Stimulated activated CD4-positive, alpha-beta T cell treated with anti-CD3 and anti-CD28 coated beads, TNF-alpha, amount 100 ng/mL, for 48 hours (primary cell): ENCODE measurements around the gene MRPL55.

ENCODE experiments used
- DNase-seq, 3 donors: peaks; one replicate each; pipeline ENCODE4 v3.0.0-alpha.2; 2020; ENCODE audit warnings: low read depth in 3 of 3

Gene MRPL55

DNA sequence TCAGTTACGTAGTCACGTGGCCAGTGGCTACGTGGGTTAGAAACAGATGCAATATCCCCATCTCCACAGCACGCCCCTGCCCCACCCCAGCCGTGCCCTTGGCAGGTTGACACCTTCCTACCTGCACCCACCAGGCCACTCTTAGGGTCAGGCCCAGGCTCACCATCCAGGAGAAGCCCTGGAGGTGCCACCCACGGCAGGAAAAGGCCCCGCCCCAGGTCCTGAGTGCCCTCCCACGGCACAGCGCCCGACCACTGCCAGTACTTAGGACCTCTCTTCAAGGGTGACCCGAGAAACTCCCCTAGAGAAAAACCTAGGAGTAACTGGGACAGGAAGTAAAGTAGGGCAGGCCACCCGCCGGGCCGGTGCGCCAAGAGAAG lies 7.5 kb downstream of the MRPL55 start:
- no peak for DNase-seq

DNA sequence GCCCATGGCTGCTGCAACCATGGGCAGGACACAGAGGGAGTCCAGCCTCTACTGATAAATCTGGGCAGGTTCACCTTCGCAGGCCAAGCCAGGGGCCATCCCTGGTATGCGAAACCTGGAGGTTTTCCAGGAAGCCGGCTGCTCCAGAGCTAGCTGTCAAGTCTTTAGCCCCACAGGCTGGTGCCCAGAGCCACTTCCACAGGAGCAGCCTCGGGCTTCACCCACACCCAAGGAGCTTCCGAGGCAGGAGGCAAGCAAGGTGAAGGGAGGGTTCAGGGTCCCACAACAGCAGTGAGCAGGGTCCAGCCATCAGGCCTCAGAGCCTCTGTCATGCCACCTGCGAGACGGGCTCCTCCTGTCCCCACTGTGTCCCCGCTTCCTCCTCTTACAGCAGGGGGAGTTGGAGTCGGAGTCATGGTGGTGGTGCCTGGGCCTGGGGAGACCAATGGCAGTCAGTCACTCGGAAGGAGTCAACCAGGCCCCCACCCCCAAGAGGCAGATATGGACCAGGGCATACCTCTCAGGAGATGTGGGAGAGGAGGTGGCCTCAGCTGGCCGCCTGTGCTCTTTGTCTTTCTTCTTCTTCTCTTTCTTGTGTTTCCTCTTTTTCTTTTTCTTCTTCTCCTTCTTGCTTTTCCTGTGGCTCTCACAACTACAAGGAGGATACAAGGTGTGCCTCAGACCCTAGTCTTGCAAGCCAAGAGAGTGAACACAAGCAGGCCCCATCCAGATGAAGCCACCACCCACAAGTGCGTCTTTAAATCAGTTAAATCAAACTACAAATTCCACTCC lies 8.1 kb downstream of the MRPL55 start:
- DNase-seq: no peak

DNA sequence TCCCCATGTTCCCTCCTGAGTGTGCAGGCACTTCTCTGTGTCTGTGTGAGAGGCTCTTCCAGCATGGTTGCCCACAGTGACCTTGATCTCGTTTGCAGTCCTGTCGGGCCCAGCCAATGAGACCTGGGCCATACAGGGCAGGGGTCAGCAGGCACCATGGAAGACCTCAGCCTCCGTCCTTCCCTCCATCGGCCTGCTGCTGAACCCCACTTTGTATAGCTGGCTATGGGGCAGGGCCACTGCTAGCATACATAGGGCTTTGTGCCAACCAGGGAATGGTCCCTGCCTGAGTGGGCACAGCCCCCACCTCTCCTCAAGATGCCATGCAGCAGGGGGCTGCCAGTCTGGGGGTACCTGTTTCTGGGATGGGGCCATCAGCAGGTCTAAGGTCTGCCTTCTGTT lies 9.8 kb downstream of the MRPL55 start:
- no peak for DNase-seq

DNA sequence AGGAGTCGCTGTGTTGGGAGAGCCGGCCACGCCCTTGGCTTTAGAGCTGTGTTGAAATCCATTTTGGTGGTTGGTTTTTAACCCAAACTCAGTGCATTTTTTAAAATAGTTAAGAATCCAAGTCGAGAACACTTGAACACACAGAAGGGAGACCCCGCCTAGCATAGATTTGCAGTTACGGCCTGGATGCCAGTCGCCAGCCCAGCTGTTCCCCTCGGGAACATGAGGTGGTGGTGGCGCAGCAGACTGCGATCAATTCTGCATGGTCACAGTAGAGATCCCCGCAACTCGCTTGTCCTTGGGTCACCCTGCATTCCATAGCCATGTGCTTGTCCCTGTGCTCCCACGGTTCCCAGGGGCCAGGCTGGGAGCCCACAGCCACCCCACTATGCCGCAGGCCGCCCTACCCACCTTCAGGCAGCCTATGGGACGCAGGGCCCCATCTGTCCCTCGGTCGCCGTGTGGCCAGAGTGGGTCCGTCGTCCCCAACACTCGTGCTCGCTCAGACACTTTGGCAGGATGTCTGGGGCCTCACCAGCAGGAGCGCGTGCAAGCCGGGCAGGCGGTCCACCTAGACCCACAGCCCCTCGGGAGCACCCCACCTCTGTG lies 10.7 kb downstream of the MRPL55 start:
- no peak for DNase-seq

DNA sequence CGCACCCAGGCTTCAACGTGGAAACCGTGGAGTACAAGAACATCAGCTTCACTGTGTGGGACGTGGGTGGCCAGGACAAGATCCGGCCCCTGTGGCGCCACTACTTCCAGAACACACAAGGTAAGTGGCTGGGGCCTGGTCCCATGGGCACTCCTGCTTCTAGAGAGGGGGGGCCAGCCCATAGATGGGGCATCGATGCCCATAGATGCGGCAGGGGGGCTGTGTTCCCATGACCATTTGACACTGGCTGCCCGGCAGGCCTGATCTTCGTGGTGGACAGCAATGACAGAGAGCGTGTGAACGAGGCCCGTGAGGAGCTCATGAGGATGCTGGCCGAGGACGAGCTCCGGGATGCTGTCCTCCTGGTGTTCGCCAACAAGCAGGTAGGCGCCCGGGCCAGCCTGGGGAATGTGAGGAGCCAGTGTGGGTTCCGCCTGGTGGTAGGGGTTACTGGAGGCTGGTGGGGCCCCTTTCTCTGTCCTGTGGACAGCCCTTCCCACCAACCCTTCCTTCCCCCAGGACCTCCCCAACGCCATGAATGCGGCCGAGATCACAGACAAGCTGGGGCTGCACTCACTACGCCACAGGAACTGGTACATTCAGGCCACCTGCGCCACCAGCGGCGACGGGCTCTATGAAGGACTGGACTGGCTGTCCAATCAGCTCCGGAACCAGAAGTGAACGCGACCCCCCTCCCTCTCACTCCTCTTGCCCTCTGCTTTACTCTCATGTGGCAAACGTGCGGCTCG lies 11.6 kb downstream of the MRPL55 start:
- no peak for DNase-seq

DNA sequence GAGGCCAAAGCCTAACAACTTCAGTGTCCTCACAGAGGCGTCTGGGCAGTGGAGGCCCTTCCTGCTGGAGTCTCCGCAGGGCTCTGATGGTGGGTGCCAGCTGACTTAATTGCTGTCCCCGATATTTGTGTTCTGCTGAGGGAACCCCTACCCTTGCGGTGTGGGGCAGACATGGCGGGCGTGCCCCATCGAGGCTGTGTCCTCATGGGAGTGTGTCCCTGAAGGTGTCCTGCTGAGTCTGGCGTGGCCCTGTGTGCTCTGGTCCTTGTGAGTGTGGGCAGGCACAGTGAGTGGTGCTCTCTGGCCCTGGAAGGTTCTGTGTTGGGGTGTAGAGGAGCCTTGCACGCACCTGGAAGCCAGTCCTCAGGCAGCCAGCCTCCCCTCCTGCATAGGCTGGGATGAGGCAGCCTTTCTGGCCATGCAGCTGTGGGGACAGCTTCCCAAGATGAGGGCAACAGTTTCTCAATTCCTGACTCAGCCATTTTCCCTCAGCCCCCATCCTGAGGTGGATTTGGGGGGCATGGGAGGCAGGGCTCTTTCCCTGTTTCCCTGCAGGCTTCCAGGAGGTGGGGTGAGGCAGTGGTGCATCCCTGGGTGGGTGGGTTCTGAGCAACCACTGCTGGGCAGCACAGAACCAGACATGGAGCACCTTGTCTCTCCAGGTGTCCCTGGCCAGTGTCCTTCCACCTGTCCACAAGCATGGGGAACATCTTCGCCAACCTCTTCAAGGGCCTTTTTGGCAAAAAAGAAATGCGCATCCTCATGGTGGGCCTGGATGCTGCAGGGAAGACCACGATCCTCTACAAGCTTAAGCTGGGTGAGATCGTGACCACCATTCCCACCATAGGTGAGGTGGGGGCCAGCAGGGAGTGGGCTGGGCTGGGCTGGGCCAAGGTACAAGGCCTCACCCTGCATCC lies 12.4 kb downstream of the MRPL55 start:
- no peak for DNase-seq

DNA sequence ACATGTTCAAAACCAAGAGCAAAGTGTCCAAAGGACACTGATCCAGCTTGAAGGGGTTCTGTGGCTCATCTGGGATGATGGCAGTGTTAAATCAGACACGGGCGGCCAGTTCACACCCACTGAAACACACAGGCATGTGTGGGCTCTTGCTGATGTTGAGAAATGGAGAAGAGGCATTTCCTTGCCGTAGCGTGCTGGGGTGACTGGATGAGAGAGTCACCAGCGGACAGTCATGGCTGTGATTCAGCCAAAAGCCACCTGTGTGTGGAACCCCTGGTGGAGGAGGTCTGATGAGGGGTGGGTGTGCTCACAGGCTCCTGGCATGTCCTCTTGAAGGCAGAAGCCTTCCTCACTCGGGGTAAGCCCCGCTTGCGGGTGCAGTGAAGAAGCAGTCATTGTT lies 13.2 kb downstream of the MRPL55 start:
- no peak for DNase-seq

DNA sequence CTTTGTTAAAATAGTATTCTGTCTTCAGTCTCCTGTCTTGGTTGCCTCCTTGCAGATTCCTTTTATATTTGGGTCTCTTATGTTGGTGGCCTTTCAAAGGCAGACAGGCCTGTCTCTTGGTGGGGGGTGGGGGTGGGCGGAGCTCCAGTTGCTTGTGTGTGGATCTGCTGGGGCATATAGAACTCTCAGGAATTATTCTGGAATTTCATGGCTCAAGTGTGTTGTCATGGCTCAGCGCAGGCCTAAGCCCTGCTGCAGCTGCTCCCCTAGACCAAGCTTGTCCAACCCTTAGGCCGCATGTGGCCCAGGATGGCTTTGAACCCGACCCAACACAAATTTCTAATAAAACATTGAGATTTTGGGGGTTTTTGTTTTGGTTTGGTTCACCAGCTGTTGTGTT lies 13.9 kb downstream of the MRPL55 start:
- no peak for DNase-seq

DNA sequence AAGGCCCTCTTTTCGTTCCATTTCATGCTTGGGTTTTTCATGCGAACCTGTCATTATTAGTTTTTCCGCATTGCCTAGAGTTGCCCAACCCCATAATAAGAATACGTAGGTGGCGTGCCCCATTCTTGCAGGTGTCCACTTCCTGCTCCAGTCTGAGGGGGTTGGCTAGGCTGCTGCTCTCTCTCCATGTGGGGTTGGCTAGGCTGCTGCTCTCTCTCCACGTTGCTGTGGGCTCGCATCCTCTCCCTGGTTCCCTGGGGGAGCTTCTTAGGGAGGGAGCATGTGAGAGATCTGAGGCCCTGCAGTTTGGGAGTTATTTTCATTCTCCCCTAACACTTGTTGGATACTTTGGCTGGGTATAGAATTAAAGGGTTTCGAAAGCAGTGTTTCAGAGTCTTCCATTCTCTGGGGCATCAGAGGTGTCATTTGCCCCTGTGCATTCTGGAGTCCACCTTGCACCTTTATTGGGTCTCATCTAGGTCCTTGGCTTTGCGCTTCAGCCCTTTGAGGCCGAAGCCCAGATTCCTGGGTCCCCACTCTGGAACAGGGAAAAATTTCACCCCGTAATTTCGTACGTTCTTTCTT lies 14.6 kb downstream of the MRPL55 start:
- DNase-seq: no peak

DNA sequence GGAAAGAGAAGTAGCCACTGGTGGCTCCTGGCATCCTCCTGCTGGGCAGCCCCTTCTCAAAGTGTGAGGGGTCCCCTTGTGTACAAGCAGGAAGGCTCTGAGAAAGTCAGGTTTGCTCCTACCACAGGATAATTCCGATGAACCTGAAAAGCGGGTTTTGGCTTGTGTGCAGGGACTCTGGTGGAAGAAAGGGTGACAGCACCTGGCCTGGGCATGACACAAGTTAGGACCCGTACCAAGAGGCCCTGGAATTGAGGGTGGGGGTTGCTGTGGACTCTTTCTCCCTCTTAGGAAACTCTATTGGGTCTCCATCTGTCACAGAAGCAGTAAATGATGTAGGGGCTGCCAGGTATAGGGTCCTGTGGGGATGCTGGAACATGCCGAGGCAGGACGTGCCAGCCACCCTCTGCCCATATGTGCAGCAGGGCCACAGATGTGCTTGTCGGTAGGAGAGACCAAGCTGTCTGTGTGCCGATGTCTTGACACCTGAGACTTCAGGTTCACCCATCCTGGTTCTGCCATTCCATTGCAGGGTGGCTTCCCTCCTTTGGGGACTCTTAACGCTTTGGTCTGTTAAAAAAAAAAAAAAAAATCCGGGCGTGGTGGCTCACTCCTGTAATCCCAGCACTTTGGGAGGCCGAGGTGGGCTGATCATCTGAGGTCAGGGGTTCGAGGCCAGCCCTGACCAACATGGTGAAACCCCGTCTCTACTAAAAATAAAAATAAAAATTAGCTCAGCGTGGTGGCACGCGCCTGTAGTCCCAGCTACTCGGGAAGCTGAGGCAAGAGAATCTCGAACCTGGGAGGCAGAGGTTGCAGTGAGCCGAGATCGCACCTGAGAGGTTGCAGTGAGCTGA lies 15.8 kb downstream of the MRPL55 start:
- DNase-seq: no peak

DNA sequence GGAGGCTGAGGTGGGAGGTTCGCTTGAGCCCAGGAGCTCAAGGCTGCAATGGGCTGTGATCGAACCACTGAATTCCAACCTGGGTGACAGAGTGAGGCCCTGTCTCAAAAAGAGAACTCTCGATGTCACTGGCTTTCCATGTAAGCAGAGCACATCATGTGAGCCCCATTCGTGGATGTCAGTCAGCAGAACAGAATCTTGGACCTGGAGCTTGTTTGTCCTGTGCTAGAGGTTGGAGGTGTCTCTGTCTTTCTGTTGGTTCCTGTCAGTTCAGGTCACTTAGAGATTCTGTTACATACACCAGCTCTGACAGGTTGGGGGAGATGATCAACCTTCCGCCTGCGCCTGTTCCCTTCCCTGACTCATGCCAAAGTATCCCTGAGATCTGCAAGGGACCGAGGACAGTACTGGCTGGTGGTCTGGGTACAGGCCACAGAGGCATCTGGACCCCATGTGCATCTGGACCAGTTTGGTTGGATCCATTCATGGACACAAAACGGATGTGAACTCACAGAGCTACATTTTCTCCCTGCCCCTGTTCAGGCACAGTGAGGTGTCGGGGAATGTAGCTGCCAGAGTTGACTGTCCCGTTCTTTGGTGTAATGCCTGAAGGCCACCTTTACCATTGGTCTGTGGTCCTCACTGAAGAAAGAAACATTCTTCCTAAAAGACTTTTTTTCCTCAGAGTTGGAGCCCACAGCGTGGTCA lies 16.6 kb downstream of the MRPL55 start:
- no peak for DNase-seq

DNA sequence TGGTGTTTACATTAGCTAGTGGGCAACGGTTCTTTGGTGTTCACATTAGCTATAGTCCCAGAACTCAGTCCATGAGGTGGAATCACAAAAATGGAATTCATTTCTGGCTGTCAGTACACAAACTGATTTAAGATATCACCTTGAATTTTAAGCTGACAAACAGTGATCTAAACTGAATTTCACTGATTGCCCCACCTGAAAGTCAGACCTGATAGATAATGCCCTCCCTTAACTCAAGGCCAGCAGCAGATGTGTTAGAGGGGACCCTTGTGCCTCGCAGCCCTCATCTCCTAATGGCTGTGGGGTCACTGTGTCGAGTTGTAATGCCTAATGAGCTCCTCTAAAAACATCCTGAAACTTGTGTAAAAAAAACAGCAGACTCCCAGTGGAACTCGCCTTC lies 18.0 kb downstream of the MRPL55 start:
- no peak for DNase-seq

DNA sequence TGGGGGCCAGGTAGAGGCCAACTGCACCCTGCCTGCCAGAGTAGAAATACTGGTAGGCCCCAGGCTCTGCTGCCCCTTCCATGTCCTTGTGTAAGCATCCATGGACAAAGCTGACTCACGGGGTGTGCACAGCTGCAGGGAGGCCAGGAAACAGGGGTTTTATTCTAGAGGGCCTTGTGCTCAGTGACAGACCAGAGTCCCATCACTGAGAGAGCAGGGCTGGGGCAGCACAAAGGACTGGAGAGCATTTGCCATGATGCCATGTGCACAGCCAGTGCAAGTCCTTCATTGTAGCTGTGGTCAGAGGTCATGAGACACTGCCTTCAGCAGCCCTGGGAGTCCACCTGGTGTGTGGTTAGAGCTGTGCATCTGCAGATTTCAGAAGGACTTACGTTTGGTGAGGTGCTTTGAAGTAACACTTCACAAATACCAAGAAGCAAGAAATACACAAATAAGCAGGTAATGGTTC lies 18.5 kb downstream of the MRPL55 start:
- DNase-seq: no peak

DNA sequence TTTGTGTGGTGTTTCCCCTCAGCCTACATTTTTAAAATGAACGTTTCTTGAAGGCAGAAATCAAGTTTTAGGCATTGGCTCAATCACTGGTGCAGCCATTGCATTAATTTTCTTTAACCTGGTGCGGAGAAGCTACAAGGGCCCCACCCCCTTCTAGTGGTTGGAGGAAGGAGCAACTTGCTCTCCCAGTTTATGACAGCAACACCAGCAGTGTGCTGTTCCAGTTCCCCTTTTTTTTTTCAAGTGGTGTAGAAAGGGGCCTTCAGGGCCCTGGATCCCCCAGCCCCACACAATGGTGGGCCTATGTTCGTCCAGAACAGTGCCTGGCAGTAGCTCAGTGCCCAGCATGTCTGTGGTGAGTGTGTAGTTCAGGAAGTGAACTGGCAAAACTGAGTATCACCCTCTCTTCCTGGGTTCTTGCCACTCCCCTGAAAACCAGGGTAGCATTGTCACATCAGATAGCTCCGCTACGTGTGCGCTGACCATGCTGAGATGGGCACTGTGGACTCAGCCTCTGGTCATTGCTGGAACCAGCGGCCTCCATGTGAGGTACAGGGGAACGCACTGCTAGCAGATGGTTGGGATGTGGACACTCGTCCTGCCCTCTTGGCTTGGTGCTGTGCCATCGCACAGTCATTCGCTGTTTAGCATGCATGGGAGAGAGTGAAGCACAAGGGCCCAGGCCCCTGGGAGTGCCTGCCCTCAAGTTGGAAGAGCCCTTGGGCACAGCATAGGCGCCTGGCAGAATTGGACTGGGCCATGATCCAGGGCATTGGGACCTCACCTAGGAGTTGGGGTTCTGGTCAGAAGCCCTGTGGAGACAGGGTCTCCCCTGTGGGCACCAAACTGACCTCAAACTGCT lies 19.3 kb downstream of the MRPL55 start:
- no peak for DNase-seq

DNA sequence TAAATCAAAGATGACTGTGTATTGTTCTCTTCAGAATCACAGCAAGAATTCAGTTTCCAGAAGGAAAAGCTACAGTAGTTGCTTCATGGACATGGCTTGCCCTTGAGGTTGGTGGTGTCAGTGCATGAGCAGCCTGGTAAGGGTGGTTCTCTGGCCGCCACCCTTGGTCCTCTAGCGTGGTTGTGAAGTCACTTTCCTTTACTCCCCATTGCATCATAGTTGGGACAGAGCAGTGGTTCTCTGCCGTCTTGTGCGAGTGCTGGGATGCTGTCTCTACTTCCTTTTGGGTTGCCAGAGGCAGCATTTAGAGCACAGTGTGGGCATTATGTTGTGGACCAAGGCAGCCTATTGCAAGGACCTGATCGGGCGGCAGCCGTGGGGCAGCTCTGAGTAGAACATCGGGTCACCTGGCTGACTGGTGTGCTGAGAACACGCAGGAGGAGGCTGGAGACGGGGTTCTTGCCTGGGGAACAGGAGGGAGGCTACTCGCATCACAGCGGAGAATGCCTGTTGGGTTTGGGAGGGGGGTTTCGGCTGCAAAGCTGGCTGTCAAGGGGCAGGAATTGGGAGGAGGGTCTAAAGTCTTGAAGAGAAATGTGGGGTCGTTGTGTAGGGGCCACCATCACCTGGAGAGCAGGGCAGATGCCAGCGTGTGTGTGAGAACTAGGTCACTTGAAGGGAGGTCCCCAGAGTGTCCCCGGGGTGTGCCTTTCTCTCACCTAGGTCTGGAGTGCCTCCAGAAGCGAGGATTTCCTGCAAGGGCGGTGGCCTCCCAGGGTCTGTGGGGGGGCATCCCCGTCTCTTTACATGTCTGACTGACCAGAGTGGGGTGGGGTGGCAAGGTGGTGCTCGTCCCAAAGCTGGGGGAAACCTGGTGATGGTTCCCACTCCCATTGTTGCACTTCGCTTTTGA lies 20.3 kb downstream of the MRPL55 start:
- DNase-seq: no peak

DNA sequence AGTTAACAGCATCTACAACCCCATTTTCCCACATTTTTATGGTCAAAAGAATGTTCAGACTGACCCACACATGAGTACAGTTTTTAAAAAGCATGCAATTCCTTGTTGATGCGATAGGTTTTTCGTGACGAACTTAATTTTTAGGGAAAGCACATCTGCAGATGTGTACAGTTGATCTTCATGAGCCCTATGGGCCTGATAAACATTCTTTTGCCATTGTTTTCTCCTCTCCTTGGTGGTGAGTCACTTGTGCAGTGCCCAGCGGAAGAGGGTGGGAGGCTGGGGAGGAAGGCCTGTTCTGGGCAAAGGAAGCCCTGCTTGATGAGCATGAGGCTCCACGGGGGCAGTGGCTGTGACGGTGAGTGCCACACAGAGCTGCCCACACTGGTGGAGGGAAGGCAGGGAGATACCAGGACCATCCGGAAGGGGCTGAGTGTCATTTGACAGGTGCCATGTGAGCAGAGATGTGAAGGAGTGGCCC lies 21.3 kb downstream of the MRPL55 start:
- DNase-seq: no peak

DNA sequence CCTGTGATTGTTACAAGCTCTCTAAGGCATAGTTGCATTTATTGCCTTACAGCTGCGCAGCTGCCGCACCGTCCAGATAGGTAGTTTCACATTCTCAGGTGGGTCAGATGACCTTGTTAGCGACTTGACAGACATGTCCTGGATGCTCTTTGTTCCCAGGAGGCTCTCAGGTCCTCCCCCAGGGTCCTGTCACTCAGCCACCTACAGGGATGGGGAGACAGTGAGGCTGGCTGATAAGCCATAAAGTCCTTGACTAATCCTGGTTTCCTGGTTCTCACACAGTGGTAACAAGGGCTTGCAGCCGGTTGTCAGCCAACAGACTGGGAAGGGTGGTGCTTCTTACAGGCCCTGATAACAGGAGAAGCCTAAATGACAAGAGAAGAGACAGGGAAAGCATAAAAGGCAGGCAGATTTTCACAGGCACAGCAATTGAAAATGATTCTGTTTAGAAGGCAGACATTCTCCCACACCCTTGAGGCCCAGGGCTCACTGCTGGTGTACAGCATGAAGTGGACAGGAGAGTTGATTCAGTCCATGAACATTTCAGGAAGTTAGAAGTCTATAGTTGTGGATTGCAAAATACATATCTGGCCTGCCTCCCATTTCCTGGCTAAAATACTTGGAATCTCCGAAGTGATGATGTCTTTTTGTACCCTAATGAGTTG lies 23.7 kb downstream of the MRPL55 start:
- no peak for DNase-seq
